T1000 (cell line): ENCODE measurements around the gene CCKAR.

Experiments used
- DNase-seq: peaks from one replicate; lab custom pipeline; 2025; ENCODE audit warnings: mixed read lengths; lab: John Stamatoyannopoulos, UW

CCKAR gene, protein sequence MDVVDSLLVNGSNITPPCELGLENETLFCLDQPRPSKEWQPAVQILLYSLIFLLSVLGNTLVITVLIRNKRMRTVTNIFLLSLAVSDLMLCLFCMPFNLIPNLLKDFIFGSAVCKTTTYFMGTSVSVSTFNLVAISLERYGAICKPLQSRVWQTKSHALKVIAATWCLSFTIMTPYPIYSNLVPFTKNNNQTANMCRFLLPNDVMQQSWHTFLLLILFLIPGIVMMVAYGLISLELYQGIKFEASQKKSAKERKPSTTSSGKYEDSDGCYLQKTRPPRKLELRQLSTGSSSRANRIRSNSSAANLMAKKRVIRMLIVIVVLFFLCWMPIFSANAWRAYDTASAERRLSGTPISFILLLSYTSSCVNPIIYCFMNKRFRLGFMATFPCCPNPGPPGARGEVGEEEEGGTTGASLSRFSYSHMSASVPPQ

GRCh38 chr4:26490111-26490959 lies at the start of gene CCKAR:
CCKAR (minus strand) TSS chr4:26490484; CDS start chr4:26490267, 217 bp downstream.
- DNase-seq, result no peak

- DNase-seq, result no peak
Measured at GRCh38 chr4:26533685-26534084, 43.4 kb upstream of the CCKAR start.

- DNase-seq, result no peak
Measured at GRCh38 chr4:26531491-26532116, 41.3 kb upstream of the CCKAR start.

- DNase-seq, result no peak
Measured at GRCh38 chr4:26530099-26530498, 39.8 kb upstream of the CCKAR start.

GRCh38 chr4:26529479-26529878 lies 39.2 kb upstream of the CCKAR start:
- no peak for DNase-seq

DNA sequence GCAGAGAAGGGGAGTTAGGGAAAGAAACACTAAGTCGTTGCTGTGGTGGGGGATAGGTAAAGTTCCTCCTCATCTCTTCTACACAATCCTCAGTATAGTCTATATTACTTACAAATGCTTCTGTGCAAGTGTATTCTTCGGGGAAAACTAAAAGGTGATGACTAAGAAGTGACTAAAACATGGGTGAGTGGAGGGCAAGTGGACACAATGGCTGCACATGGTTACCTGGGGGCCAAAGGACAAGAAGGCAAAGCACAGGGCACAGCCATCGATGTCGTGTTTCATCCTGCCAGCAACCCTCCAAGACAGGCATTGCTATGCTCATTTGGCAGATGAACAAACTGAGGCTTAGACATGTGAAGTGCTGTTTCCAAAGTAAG lies 35.5 kb upstream of the CCKAR start:
- DNase-seq, result no peak

DNA sequence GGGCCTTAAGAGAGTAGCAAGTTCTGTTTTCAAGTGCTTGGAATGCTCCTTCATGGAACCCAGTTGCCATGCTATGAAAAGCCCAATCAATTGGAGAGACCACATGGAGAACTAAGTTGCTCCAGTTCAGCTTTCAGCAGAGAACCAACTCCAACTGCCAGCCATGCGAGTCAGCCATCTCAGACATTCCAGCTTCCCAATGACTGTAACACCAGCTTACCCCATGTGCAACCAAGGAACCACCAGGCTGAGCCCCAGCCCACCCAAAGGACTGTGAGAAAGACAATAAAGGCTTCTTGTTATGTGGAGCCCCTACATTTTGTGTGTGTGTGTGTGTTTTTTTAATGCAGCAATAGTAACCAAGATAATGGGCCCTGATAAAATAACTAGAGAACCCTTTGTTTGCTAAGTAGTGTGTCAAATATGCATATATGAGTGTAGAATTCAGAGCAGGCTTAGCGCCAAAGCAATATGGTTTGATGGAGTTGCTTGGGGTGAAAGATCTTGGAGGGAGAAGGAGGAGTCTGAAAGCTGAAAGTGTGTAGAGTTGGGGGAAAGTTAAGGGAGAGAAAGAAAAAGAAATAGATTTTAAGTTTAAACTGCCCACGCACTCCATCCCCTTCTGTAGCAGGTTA lies 35.0 kb upstream of the CCKAR start:
- peak; percentile 38 for DNase-seq

- no peak for DNase-seq
Measured at GRCh38 chr4:26524011-26524410, 33.7 kb upstream of the CCKAR start.

GRCh38 chr4:26522478-26522877 lies 32.2 kb upstream of the CCKAR start:
- no peak for DNase-seq

- no peak for DNase-seq
Measured at GRCh38 chr4:26520728-26521450, 30.6 kb upstream of the CCKAR start.

DNA sequence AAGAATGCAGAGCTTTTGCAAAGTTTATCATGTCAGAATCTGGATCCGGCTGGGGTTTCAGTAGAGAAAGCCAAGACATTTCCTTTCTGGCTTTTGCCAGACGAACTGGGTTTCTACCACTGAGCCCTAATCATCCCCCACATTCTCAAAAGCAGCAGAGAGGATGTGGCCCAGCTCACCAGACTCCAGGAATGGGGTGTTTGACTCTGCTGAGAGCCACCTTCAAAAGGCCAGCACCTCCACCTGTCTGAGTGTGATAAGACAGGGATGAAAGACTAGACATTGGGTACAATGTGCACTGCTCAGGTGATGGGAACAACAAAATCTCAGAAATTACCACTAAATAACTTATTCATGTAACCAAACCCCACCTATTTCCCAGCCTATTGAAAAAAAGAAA lies 25.7 kb upstream of the CCKAR start:
- DNase-seq, result no peak

DNA sequence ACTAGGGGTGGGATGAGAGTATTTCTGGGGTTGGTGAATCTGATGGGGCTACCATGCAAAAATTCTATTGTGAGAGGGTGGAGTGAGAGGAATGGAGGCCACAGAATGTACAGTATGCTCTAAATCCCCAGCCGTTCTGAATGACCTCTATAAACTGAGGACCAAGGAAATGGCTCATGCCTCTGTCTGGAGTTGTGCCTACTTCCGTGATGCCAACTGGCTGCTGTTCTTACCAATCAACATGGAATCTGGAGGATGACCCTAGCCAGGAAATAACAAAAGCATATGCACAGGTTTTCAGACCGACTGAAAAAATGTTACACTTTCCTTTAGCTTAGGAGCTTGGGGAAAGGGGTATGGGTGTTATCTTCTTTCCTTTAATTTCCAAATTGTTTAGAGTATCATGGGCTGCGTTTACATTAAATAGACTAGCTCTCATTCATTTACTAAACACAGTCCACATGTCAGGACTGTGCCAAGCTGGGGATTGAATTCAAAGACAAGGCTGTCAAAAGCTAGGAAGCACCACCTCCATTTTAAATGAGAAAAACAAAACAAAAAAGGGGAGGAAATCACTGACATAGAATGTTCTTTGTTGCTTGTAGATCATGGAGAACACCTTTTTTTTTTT lies 20.2 kb upstream of the CCKAR start:
- DNase-seq, result no peak

- no peak for DNase-seq
Measured at GRCh38 chr4:26509681-26510333, 19.5 kb upstream of the CCKAR start.

- no peak for DNase-seq
Measured at GRCh38 chr4:26507286-26507685, 17.0 kb upstream of the CCKAR start.

DNA sequence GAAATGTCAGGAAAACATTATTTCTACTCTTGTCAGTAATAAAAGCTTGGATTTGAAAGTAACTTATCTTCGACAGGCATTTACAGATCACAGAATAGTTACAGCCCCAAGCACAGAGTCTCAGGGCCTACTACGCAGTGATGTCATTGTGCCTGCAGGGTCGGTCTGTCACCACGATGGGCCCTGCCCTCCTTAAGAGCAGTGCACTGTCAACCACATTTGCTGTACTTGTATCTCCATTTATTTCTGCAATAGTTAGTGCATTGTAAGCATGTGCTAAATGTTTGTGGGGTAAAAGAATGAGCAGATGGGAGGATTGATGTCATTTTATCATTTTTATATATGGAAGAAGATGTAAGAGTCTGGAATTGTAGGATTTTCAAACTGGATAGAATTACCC lies 13.6 kb upstream of the CCKAR start:
- no peak for DNase-seq

GRCh38 chr4:26503427-26503826 lies 13.1 kb upstream of the CCKAR start:
- DNase-seq, result no peak

- DNase-seq, result peak; percentile 91
Measured at GRCh38 chr4:26500565-26500999, 10.3 kb upstream of the CCKAR start.

GRCh38 chr4:26496207-26496783 lies 6.0 kb upstream of the CCKAR start:
- no peak for DNase-seq

GRCh38 chr4:26493461-26493860 lies 3.2 kb upstream of the CCKAR start:
- no peak for DNase-seq
